Lower lobe of right lung (tissue), 2 donors: ENCODE data around the gene MMP10. TPM values are rescaled to one million over a fixed set of nuclear protein-coding genes. Genes with fewer than 3 reads are reported as not detected.

ENCODE experiments used
- ATAC-seq, 2 donors: fragments of 200-7000 bp; cut with Tn5 transposase; one replicate each; pipeline ENCODE4 v1.9.1; 2020 to 2022; ENCODE audit warnings: mild to moderate bottlenecking in 2 of 2, moderate library complexity in 2 of 2
- DNase-seq: peaks from one replicate; pipeline ENCODE4 v3.0.0-alpha.2; 2020
- H3K27ac ChIP-seq: fragments of 200-600 bp; one replicate; pipeline ENCODE4 v1.8.0; 2022
- H3K27me3 ChIP-seq: fragments of 200-600 bp; one replicate; pipeline ENCODE4 v1.8.0; 2022; ENCODE audit warnings: low read depth
- H3K36me3 ChIP-seq: fragments of 200-600 bp; one replicate; pipeline ENCODE4 v1.8.0; 2022; ENCODE audit warnings: mild to moderate bottlenecking
- H3K4me1 ChIP-seq: fragments of 200-600 bp; one replicate; pipeline ENCODE4 v1.8.0; 2022
- H3K4me3 ChIP-seq: fragments of 200-600 bp; one replicate; pipeline ENCODE4 v1.8.0; 2022; ENCODE audit warnings: mild to moderate bottlenecking
- H3K9me3 ChIP-seq: fragments of 200-600 bp; one replicate; pipeline ENCODE4 v1.8.0; 2022
- intact Hi-C: fragments of 100-400 bp; cut with DNase I; formaldehyde crosslinking; loops from one replicate; pipeline ENCODE4 v1.11.0; 2022
- total RNA-seq: library from RNA; stranded (reverse); fragmentation: NEBNext Ultra II Directional; extraction: Animal tissue kit (Norgen Biotek cat#: 25700); gene quantifications from one replicate; pipeline ENCODE4 v1.2.1, GENCODE V29; 2021
- TF ChIP-seq, protein P1 (sequence below): fragments of 200-600 bp; IDR thresholded peaks from one replicate; pipeline ENCODE4 v1.8.0; 2022; ENCODE audit warnings: antibody characterized with exemption, mild to moderate bottlenecking
- donor health status: DM: no; HTN: yes; CAD: no; lungs with severe emphysema.

Gene MMP10
- total RNA-seq, 1 donor from 2014 or later = not detected

DNA sequence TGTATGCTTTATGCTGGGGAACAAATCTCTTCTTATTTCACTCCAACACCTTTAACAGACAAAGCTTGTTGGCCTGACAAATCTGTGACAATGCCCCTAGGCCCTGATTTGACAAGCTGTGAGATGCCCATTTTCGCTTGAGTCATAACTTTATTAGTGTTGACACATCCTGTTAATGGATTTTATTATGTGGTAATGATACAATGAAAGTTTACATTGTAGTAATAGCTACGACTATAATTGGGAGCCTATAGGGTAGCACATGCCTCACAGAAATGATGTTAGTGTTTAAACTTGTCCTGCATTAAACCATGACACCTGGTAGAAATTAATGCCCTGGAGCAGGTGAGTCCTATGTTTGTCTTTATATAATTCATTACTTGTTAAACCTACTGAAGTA is 3.3 kb upstream of the MMP10 start:
- ATAC-seq = no peak
- Histone ChIP-seq H3K9me3 (no peaks in the 10 kb centered on the region), H3K27me3 (no peaks in the 10 kb centered on the region), H3K4me3 (no peak overlapping the region), H3K36me3 (no peaks in the 10 kb centered on the region), H3K4me1 (no peaks in the 10 kb centered on the region), H3K27ac (no peak overlapping the region)
- no peak for DNase-seq
- intact Hi-C loops = no loop called here
- TF ChIP-seq, protein P1, sequence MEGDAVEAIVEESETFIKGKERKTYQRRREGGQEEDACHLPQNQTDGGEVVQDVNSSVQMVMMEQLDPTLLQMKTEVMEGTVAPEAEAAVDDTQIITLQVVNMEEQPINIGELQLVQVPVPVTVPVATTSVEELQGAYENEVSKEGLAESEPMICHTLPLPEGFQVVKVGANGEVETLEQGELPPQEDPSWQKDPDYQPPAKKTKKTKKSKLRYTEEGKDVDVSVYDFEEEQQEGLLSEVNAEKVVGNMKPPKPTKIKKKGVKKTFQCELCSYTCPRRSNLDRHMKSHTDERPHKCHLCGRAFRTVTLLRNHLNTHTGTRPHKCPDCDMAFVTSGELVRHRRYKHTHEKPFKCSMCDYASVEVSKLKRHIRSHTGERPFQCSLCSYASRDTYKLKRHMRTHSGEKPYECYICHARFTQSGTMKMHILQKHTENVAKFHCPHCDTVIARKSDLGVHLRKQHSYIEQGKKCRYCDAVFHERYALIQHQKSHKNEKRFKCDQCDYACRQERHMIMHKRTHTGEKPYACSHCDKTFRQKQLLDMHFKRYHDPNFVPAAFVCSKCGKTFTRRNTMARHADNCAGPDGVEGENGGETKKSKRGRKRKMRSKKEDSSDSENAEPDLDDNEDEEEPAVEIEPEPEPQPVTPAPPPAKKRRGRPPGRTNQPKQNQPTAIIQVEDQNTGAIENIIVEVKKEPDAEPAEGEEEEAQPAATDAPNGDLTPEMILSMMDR = no peak

DNA sequence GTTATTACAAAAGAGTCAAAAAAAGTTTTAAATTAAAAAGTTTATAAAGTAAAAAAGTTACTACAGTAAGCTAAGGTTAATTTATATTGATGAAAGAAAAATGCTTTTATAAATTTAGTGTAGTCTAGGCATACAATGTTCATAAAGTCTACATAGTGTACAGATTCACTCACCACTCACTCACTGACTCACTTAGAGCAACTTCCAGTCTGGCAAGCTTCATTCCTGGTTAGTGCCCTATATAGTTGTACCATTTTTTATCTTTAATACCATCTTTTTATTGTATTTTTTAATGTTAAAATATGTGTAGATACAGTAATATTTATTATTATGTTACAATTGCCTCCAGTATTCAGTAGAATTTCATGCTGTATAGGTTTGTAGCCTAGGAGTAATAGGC is 2.6 kb upstream of the MMP10 start:
- intact Hi-C loops = no loop called here
- H3K4me1 ChIP-seq = no peaks in the 10 kb centered on the region
- ATAC-seq (no peak), DNase-seq (no peak)
- H3K27ac ChIP-seq = no peak overlapping the region
- H3K9me3 ChIP-seq = no peaks in the 10 kb centered on the region
- no peaks in the 10 kb centered on the region for H3K27me3 ChIP-seq
- TF ChIP-seq, protein P1 = no peak
- H3K4me3 ChIP-seq = no peak overlapping the region
- H3K36me3 ChIP-seq = no peaks in the 10 kb centered on the region

DNA sequence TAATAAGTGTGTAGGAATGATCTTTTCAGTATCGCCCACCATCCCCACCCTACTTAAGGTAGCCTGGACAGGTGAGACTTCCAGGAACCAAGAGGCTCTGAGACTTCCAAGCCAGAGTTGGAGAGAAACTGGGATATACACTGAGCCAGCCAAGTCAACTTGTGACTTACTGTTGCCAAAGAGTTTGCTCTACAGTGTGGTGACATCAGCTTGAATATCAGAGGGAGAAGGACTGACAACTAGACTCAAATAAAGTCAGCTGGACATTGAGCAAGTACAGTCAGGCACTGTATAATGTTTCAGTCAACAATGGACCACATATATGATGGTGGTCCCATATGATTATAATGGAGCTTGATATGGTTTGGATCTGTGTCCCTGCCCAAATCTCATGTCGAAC is 1.2 kb upstream of the MMP10 start:
- H3K9me3 ChIP-seq = no peaks in the 10 kb centered on the region
- TF ChIP-seq, protein P1 = no peak
- H3K27ac ChIP-seq = no peak overlapping the region
- no peak for DNase-seq
- ATAC-seq = no peak
- H3K36me3 ChIP-seq = no peaks in the 10 kb centered on the region
- no peaks in the 10 kb centered on the region for H3K4me1 ChIP-seq
- H3K27me3 ChIP-seq = no peaks in the 10 kb centered on the region
- H3K4me3 ChIP-seq = no peak overlapping the region
- intact Hi-C loops = no loop called here

DNA sequence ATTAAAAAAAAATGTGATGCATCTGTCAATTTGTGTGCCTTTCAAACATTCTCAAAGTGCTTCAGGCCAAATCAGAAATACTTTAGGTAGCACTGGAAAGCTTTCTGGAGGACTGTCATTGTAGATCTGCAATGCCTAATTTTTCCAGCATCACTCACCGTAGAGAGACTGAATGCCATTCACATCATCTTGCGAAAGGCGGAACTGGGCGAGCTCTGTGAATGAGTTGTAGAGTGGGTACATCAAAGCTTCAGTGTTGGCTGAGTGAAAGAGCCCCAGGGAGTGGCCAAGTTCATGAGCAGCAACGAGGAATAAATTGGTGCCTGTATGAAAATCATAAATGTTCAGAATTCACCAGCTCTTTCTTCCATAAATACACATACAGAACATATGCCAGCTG is 4.0 kb downstream of the MMP10 start:
- Histone ChIP-seq H3K4me1 (no peaks in the 10 kb centered on the region), H3K9me3 (no peaks in the 10 kb centered on the region), H3K4me3 (no peak overlapping the region), H3K27ac (no peak overlapping the region), H3K36me3 (no peaks in the 10 kb centered on the region), H3K27me3 (no peaks in the 10 kb centered on the region)
- intact Hi-C loops = no loop called here
- DNase-seq (no peak), ATAC-seq (no peak)
- TF ChIP-seq, protein P1 = no peak

DNA sequence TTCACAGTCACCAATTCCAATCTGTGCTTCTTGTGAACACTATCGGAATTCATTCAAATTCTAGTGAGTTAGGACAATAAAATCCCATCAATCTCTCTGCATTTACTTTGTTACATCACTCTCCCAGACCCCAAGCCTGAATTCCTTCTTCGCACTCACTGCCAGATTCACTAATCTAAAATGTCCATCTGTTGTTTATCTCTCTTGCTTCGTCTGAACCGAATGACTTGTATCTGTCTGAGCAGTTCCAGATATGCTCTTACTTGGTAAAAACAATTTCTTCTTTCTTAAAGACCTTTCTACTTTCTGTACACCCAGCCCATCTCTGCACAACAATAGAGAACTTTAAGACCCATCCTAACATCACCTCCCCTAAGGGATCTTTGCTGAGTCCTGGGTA is 7.0 kb downstream of the MMP10 start:
- Histone ChIP-seq H3K4me3 (no peak overlapping the region), H3K9me3 (no peaks in the 10 kb centered on the region), H3K36me3 (no peaks in the 10 kb centered on the region), H3K4me1 (no peaks in the 10 kb centered on the region), H3K27ac (no peak overlapping the region), H3K27me3 (no peaks in the 10 kb centered on the region)
- no peak for ATAC-seq
- intact Hi-C loops = no loop called here
- TF ChIP-seq, protein P1 = no peak
- no peak for DNase-seq

DNA sequence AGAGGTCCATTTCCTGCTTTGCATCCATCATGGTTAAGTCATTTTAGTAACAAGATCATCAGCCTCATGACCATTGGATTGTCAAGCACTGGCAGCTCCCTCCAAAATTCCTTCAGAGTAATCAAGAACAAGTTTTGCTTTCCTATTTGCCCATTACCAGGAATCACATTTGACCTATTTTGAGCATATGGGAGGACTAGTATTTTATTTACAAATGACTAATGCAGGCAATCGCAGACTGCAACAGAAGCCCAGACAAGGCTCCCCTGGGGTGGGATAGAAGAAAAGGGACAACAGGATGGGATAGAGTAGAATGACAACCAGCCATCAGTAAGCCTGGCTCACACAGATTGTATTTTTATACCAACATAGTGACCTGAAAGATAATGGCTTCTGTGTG is 9.1 kb downstream of the MMP10 start:
- no peak for DNase-seq
- TF ChIP-seq, protein P1 = no peak
- no peak for ATAC-seq
- Histone ChIP-seq H3K4me3 (no peak overlapping the region), H3K27me3 (peaks cover 5% of the 10 kb centered on the region), H3K27ac (no peak overlapping the region), H3K4me1 (no peaks in the 10 kb centered on the region), H3K36me3 (no peaks in the 10 kb centered on the region), H3K9me3 (no peaks in the 10 kb centered on the region)
- intact Hi-C loops = no loop called here
